ENCODE results near the gene SPINK9. TPM values are rescaled to one million over a fixed set of nuclear protein-coding genes. Genes with fewer than 3 reads are reported as not detected.
A peak's percentile ranks its signal among the peaks of the same experiment; 100 is the strongest.

SPINK9 gene
- total RNA-seq, 1 experiment from 2014 or later = not detected

DNA sequence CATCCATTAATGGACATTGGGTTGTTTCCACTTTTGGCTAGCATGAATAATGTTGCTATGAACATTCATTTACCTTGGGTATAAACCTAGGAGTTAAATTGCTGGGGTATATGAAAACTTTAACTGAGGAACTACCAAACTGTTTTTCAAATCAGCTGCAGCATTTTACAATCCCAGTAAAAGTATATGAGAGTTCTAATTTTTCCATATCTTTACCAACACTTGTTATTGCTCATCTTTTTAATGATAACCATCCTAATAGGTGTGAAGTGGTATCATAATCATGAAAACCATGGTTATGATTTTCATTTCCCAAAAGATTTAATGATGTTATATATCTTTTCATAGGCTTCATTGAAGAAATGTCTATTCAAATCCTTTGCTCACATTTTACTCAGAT lies 32.9 kb downstream of the SPINK9 start:
- DNase-seq (ENCODE audit: low read depth) = no peak

DNA sequence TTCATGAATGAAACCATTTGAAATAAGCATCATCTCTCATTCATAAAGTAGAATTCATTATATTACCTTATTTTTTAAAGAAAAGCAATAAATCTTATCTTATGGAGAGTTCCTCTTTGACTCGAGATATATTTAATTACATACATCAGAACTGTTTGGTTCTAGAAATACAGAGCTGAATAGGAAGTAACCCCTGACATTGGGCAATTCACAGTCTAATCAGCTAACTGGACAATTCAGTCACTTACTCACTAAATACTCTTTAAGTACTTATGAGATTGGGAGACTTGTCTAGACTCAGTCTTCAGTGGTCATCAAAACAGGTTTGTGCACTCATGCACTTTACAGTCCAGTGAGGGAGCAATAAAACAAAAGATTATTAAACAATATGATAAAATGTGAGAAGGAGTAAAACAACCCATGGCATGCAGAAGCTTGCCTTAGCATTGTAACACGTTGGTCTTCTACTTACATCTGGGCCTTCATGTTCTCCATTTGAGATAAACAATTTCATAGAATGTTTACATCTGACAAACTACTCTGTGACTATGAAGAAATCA lies 36.9 kb downstream of the SPINK9 start:
- DNase-seq (ENCODE audit: low read depth) = no peak

DNA sequence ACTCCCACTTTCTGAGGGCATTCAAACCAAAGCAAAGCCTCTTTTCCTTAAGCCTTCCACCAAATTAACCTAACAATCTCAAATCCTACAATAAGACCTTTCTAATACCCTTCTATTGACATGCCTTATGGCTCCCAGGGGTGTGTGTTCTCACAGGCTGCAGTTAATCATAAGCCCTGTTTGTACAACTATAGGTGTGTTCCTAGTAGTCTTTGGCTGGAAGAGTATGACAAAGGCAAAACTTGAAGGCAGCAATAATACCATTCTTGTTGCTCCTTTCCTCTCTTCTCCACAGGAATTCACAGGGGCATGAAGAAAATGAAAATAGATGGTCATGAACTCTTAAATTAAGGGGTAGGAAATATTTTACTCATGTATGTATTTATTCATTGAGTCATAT lies 37.5 kb downstream of the SPINK9 start:
- DNase-seq (ENCODE audit: low read depth) = no peak

DNA sequence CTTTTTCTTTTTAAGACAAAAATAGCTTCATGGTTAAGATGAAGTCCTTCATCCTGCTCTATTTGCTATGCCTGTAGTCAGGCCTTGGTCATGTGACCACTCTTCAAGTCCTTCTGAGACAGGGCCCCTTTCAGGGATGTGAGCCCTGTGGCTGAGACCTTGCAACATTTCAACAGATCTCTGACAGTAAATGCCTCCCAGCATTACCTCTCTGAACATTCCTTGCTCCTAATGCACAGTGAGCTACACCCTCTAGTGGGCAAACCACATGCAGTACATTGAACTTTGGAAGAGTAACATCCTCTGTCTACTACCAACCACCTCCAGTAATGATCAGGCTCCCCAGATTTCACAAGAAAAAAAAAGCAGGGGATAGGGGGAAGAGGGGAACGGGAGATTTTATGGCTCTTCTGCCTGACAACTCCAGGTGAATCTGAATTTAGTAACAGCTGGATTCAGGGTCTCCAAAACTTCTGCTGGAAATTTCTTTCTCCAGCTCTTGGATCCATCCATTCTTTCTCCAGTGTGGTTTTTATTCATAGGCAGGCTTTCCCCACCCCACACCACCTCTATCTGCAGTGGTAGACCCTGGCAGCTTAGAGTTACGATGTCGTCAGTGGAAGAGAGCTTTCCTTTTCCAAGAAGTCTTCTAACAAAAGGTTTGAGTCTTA lies 39.5 kb downstream of the SPINK9 start:
- DNase-seq (ENCODE audit: low read depth) = peak; percentile 51

DNA sequence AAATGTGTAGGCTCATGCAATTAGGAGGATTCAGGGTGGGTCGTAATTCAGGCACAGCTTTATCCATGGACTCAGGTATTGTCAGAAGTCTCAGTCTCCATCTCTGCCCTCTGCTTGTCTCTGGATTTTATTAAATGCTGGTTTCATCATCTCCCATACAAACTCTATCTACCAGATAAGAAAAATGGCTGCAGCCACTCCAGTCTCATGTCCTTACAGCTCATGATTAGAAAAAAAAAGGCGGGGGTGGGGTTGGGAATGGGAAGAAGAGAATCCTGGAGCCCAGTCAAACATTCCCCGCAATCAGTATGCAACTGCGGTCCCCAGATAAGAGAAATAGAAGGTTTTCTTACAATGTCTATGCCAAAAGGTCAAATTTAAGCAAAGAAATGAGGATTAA lies 40.8 kb downstream of the SPINK9 start:
- no peak for DNase-seq (ENCODE audit: low read depth)

DNA sequence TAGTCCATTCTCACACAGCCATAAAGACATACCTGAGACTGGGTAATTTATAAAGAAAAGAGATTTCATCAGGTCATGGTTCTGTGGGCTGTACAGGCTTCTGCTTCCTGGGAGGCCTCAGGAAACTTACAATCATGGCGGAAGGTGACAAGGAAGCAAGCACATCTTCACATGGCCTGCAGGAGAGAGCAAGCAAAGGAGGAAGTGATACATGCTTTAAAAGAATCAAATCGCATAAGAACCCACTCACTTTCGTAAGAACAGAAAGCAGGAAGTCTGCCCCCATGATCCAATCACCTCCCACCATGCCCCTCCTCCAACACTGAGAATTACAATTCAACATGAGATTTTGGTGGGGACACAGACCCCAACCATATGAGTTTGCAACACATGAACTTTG lies 43.3 kb downstream of the SPINK9 start:
- DNase-seq (ENCODE audit: low read depth) = no peak

DNA sequence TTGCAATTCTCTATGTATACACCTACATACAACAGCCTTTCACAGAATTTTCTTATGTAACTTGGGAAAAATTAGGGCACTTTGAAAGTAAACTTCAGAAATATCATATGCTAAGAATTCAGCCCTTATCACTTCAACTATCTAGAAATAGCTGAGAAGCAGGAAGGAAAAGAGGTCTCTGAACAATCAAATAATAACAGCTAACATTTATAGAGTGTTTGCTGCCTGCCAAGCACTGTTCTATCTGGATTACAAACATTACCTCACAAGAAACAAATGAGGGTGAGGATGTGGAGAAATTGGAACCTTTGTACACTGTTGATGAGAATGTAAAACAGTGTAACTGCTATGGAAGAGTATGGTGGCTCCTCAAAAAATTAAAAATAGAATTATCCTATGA lies 44.0 kb downstream of the SPINK9 start:
- no peak for DNase-seq (ENCODE audit: low read depth)

DNA sequence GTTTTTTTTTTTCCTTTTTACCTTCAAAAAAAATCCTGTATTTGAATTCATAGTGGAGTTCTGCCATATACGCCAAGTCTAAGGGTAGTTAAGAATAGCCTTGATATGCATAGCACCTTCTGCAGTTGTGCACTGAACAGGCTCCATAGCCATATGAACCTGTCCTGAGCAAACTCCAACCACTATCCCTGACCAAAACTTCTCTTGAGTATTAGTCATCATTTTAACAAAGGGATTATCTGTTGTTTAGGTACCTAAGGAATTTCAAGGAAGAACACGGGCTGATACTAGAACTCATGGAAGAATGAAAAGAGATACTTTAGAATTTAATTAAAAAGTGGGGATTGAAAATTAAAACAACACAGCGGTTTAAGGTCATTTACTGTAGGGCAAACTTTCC lies 46.5 kb downstream of the SPINK9 start:
- peak; percentile 1 for DNase-seq (ENCODE audit: low read depth)

DNA sequence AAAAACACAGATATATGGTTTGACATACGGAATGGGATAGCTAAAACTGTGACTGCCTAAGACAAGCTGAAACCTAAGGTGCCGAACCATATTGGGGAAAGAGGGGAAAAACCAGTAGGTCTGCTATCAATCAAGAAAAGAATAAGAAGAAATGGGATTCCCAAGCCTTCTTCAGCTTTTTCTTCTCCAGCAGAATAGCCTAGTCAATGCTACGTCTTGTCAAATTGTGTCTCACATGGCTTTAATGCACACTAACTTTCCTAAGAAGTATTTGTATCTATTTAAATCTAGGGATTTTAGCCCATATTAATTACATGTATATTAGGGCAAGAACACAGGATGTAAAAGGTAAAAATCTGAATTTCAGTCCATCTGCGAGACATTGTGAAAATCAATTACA lies 47.6 kb downstream of the SPINK9 start:
- DNase-seq (ENCODE audit: low read depth) = no peak

DNA sequence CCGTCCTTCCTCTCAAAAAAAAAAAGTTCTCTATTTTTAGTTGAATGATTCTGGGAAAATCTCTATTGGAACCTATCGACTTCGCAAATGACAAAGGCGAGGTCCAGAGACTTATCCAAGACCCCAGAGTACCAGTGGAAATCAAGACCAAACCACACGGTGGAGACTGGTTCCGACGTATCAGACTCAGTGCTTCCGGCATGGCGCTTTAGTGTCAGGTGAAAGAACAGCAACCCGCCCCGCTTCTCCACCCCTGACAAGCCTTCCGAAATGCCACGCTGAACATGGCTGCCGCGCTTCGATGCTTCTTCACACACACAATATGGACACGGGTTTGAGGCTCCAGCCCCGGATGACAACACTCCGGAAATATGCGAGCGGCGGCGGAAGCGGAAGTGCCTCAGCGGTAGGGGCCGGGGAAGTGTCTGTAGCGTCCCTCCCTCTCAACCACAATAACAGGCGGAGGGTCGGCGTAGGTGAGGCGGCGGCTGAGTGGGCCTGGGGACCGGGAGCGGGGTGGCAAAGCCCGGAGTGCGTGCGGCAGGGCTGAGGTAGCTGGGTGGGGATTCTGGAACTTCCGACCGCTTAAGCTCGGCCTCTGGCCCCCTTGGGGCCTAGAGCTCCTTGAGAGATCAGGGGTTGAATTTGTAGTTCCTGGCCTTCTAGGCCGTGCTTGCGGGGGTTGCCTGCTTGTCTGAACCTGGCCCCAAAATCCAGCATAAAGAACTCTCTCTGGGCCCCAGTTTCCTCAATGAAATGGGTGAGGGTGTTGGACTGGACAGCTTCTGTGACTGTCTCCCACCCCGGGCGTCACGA lies 48.4 kb downstream of the SPINK9 start, which contains the start of gene FBXO38:
TSS of gene FBXO38 (plus strand) at position 395 of the 816 bp plus-strand sequence. CDS start 10,819 bp downstream, outside the sequence.
- DNase-seq (ENCODE audit: low read depth) = peak; percentile 90

DNA sequence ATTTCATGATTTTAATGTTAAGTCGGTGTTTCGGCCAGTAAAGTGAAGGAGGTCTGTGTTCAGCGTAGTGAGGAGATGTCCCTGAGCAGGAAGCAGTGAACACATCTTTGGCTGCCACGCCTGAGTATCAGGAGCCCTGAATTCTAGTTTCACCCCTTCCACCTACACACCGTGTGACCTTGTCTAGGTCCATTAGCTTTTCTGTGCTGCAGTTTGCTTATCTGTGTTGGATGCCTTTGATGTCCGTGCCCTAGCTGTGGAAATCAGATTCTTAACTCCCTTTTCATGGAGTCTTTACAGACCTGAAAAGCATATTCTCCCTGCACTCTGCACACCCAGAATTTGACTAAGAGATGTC lies 49.0 kb downstream of the SPINK9 start:
- DNase-seq (ENCODE audit: low read depth) = peak; percentile 8

DNA sequence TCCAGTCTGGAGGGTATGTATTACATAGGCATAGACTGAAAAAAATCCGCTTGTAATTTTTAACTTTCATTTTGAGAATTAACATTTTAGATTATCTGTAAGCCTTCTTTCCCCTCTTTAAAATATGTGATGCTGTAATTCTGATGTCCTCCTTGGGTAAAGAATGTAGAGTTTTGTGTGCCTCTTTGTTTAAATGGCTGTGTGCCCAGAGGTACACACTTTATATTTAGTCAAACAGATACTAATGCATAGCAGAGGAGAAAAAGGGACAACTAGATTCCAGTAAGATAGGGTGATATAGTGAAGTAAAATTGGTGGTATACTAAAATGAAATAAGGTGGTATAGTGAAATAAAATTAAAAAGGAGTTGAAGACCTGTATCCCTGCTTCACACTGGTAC lies 49.7 kb downstream of the SPINK9 start:
- no peak for DNase-seq (ENCODE audit: low read depth)

DNA sequence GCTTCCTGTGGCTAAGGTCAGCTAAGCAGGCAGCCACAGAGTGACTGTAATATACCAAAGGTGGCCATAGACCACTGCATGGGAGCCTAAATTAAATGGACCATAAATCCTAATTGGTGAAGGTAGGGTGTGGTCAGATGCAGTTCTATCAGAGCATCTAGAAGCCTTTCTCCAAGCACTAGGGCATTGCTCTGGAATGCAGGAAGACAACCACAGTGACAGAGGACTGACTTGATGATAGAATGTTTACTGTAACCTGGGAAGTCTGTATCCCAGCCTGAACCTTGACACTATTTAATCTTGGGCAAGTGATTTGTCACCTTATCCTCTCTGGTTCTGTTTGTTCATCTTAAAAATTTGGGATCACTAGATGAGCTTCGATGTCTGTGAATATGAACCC lies 50.7 kb downstream of the SPINK9 start:
- DNase-seq (ENCODE audit: low read depth) = no peak

DNA sequence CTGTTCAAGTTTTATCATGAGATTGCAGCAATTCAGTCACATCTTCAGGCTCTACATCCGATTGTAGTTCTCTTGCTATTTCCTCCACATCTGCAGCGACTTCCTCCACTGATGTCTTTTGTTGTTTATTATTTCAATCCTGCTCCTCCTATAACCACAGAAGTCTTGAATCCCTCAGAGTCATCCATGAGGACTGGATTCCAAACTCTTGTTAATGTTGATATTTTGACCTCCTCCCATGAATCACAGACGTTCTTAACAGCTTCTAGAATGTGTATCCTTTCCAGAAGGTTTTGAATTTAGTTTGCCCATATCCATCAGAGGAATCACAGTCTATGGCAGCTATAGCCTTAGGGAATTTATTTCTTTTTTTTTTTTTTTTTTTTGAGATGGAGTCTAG lies 52.0 kb downstream of the SPINK9 start:
- no peak for DNase-seq (ENCODE audit: low read depth)

DNA sequence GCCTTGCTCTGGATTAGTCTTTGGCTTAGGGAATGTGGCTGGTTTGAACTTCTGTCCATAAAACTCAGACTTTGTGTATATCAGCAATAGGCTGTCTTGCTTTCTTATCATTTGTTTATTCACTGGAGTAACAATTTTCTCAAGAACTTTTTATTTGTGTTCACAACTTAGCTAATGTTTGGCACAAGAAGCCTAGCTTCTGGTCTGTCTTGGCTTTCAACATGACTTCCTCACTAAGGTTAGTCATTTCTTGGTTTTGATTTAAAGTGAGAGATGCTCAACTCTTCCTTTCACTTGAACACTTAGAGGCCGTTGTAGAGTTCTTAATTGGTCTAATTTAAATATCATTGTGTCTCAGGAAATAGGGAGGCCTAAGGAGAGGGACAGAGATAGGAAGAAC lies 53.3 kb downstream of the SPINK9 start:
- DNase-seq (ENCODE audit: low read depth) = no peak

Other genes starting within 250 kb of the SPINK9 start
- gene SPINK14, start 167.0 kb upstream of the SPINK9 start, total RNA-seq (2014; rRNA removed; shearing (Covaris generic)) = not detected in 2 replicates
- not detected in 2 replicates for gene SPINK6, start 132.5 kb upstream of the SPINK9 start, total RNA-seq (2014; rRNA removed; shearing (Covaris generic))
- not detected in 2 replicates for gene MARCOL, start 97.0 kb upstream of the SPINK9 start, total RNA-seq (2014; rRNA removed; shearing (Covaris generic))
- not detected in 2 replicates for gene SPINK13, start 66.8 kb upstream of the SPINK9 start, total RNA-seq (2014; rRNA removed; shearing (Covaris generic))
- not detected in 2 replicates for gene SPINK7, start 23.1 kb upstream of the SPINK9 start, total RNA-seq (2014; rRNA removed; shearing (Covaris generic))
- gene FBXO38, start 48.4 kb downstream of the SPINK9 start, total RNA-seq (2014; rRNA removed; shearing (Covaris generic)) = 24.7 and 31.8 TPM in 2 replicates